A549 treated with RU486 at 1 μM for 4 hours (cell line): ENCODE measurements around the gene GCC1. TPM values are rescaled to one million over a fixed set of nuclear protein-coding genes. Genes with fewer than 3 reads are reported as not detected.

ENCODE experiments used
- total RNA-seq: library from RNA; stranded (reverse); fragments of 200-300 nt; extraction: Qiagen RNA extraction; gene quantifications from 5 replicates; pipeline ENCODE4 v1.2.3, GENCODE V29; 2022; ENCODE audit warnings: low read depth

Gene GCC1
- total RNA-seq = 12.7 to 15.0 TPM (median 14.9 TPM) in 5 replicates

GRCh38 chr7:127585044-127585953, at the start of gene GCC1:
GCC1 (minus strand) TSS chr7:127585596; CDS start chr7:127585182, 414 bp downstream.

DNA sequence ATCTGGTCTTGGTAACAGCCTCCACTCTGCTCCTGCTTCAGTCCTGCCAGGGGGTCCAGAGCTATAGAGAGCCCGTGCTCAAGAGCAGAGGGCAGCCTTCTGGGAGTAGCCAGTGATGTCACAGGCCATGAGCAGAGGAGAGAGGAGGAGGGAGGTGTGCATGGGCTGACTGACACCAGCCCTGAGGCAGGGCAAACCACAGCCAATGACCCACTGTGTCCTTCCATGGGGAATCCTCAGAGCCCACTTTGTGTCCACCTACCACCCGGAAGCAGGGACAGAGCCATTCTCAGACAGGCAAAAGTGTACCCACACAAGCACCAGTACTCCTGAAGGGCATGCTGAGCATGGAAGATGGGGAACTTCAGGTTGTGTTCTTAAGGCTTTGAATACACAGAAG, 32.6 kb upstream of the GCC1 start, which contains the start of gene PAX4:
Gene PAX4 (minus strand): TSS at position 101 of the 400 bp plus-strand sequence. CDS start 2,214 bp downstream, outside the sequence.

GRCh38 chr7:127588019-127588696, 2.8 kb upstream of the GCC1 start, which contains the start of gene ARF5:
ARF5 (plus strand) TSS chr7:127588411; CDS start chr7:127588499, 88 bp downstream.

Other genes with a start within 250 kb of the GCC1 start
- 6.2 to 12.0 TPM (median 11.3 TPM) in 5 replicates for gene ZNF800, start 192.9 kb downstream of the GCC1 start, total RNA-seq
- gene ARF5, start 2.8 kb upstream of the GCC1 start, total RNA-seq = 156 to 204 TPM (median 163 TPM) in 5 replicates
- 0.34 to 0.70 TPM in 2 of 5 replicates, not detected in the others for gene FSCN3, start 8.1 kb upstream of the GCC1 start, total RNA-seq
- gene PAX4, start 32.5 kb upstream of the GCC1 start, total RNA-seq = not detected in 5 replicates
- gene SND1, start 66.6 kb upstream of the GCC1 start, total RNA-seq = 103 to 114 TPM (median 108 TPM) in 5 replicates